Measurements from ENCODE around the gene SMOC2.

DNA sequence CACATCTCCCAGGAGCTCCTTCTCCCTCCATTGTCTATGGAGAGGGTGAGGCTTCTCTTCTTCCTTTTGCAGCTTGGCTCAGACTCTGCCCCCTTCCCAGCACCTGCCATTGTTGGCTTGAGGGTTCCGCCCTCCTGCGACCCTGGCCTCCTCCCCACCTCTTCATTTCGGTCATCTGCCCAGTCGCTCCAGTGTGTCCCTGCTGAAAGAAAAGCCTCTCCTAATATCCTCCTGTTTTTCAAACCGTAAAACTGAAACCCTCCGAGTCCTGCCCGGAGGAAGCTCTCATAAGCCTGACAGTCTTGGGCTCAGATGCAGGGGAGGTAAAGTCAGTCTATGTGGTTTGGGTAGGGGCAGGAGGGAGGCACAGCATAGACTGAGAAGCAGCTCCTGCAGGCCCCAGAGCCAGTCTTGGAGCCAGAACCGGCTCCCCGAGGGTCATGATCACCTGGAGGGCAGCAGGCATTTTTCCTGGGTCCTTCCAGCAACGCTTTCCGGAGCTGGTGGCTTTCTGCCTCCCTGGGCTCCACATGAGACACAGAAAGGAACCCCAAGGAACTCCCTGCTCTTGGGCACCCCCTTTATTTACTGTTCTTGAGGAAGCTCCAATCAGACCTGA is 235.1 kb downstream of the SMOC2 start:
- TF ChIP-seq EZH2 (IDR thresholded peaks at IDR 0.05) (no peak), POLR2AphosphoS5 (IDR thresholded peaks at IDR 0.05; ENCODE audit: borderline replicate concordance, low read depth, low read length) (no peak)
